Stimulated activated naive B cell treated with anti-CD40 and anti-IgM and Interleukin-4, amounts not matched to agents 10 μg/mL and 1 μg/mL and 100 μg/mL, for 72 hours (primary cell): ENCODE data around the gene ASTN1.

Source experiments
- ATAC-seq, 2 donors: fragments of 150-1000 bp; cut with Tn5 transposase; replicated peaks; 2 replicates each; pipeline ENCODE4 v1.10.0; 2021; ENCODE audit warnings: moderate library complexity in 1 of 2
- DNase-seq: peaks from one replicate; pipeline ENCODE4 v3.0.0; 2021
- H3K27ac Mint-ChIP-seq: one replicate; pipeline ENCODE4 v1.8.0; 2022; ENCODE audit warnings: mild to moderate bottlenecking, mixed read lengths
- H3K27me3 Mint-ChIP-seq, 2 donors: one replicate each; pipeline ENCODE4 v1.8.0; 2022; ENCODE audit warnings: mixed read lengths in 2 of 2
- H3K36me3 Mint-ChIP-seq, 2 donors: one replicate each; pipeline ENCODE4 v1.8.0; 2022; ENCODE audit warnings: mixed read lengths in 2 of 2, mild to moderate bottlenecking in 1 of 2
- H3K4me1 Mint-ChIP-seq, 2 donors: one replicate each; pipeline ENCODE4 v1.8.0; 2022; ENCODE audit warnings: mixed read lengths in 2 of 2, mild to moderate bottlenecking in 1 of 2
- H3K4me3 Mint-ChIP-seq, 2 donors: one replicate each; pipeline ENCODE4 v1.8.0; 2022; ENCODE audit warnings: mild to moderate bottlenecking in 2 of 2, mixed read lengths in 2 of 2, moderate library complexity in 1 of 2
- H3K9me3 Mint-ChIP-seq, 2 donors: one replicate each; pipeline ENCODE4 v1.8.0; 2022; ENCODE audit warnings: mixed read lengths in 2 of 2, mild to moderate bottlenecking in 1 of 2

The ASTN1 gene

GRCh38 chr1:176879784-176880620 lies 284.5 kb downstream of the ASTN1 start:
- no peak for DNase-seq
- Mint-ChIP-seq H3K27ac (no peak overlapping the region), H3K27me3 (peaks cover 0 to 5% of the 10 kb centered on the region in 2 donors), H3K4me3 (no peak overlapping the region), H3K9me3 (no peaks in the 10 kb centered on the region), H3K4me1 (peaks cover 0 to 2% of the 10 kb centered on the region in 2 donors), H3K36me3 (no peaks in the 10 kb centered on the region)
- ATAC-seq = no peak

- peaks cover 0 to 4% of the 10 kb centered on the region in 2 donors for H3K27me3 Mint-ChIP-seq
- H3K36me3 Mint-ChIP-seq = no peaks in the 10 kb centered on the region
- peak in 1 of 2 donors; percentile 11 for ATAC-seq
- DNase-seq = no peak
- H3K27ac Mint-ChIP-seq = no peak overlapping the region
- no peaks in the 10 kb centered on the region for H3K9me3 Mint-ChIP-seq
- H3K4me1 Mint-ChIP-seq = peaks cover 0 to 2% of the 10 kb centered on the region in 2 donors
- no peak overlapping the region for H3K4me3 Mint-ChIP-seq
Measured at GRCh38 chr1:176878750-176879536, 285.6 kb downstream of the ASTN1 start.

- H3K4me1 Mint-ChIP-seq = peaks cover 0 to 2% of the 10 kb centered on the region in 2 donors
- no peaks in the 10 kb centered on the region for H3K9me3 Mint-ChIP-seq
- no peak overlapping the region for H3K27ac Mint-ChIP-seq
- no peak for DNase-seq
- ATAC-seq = no peak
- no peak overlapping the region for H3K4me3 Mint-ChIP-seq
- peaks cover 0 to 7% of the 10 kb centered on the region in 2 donors for H3K27me3 Mint-ChIP-seq
- H3K36me3 Mint-ChIP-seq = no peaks in the 10 kb centered on the region
Measured at GRCh38 chr1:176877557-176877956, 287.0 kb downstream of the ASTN1 start.

GRCh38 chr1:176876966-176877515 lies 287.5 kb downstream of the ASTN1 start:
- peaks cover 0 to 2% of the 10 kb centered on the region in 2 donors for H3K4me1 Mint-ChIP-seq
- H3K4me3 Mint-ChIP-seq = no peak overlapping the region
- ATAC-seq (no peak), DNase-seq (no peak)
- peaks cover 0 to 8% of the 10 kb centered on the region in 2 donors for H3K27me3 Mint-ChIP-seq
- no peaks in the 10 kb centered on the region for H3K36me3 Mint-ChIP-seq
- no peak overlapping the region for H3K27ac Mint-ChIP-seq
- H3K9me3 Mint-ChIP-seq = no peaks in the 10 kb centered on the region

GRCh38 chr1:176869577-176869976 lies 294.9 kb downstream of the ASTN1 start:
- Mint-ChIP-seq H3K4me3 (no peak overlapping the region), H3K9me3 (peaks cover 0 to 3% of the 10 kb centered on the region in 2 donors), H3K36me3 (no peaks in the 10 kb centered on the region), H3K4me1 (no peaks in the 10 kb centered on the region), H3K27ac (no peak overlapping the region), H3K27me3 (peaks cover 13 to 17% of the 10 kb centered on the region in 2 donors)
- DNase-seq (no peak), ATAC-seq (no peak)

GRCh38 chr1:176866011-176866714 lies 298.3 kb downstream of the ASTN1 start:
- Mint-ChIP-seq H3K9me3 (peaks cover 0 to 5% of the 10 kb centered on the region in 2 donors), H3K27me3 (peaks cover 13 to 23% of the 10 kb centered on the region in 2 donors), H3K4me1 (no peaks in the 10 kb centered on the region), H3K36me3 (no peaks in the 10 kb centered on the region), H3K27ac (no peak overlapping the region), H3K4me3 (no peak overlapping the region)
- ATAC-seq (no peak), DNase-seq (no peak)

GRCh38 chr1:176864211-176864610 lies 300.3 kb downstream of the ASTN1 start:
- no peak overlapping the region for H3K27ac Mint-ChIP-seq
- H3K36me3 Mint-ChIP-seq = no peaks in the 10 kb centered on the region
- H3K9me3 Mint-ChIP-seq = peaks cover 0 to 5% of the 10 kb centered on the region in 2 donors
- peaks cover 8 to 20% of the 10 kb centered on the region in 2 donors for H3K27me3 Mint-ChIP-seq
- H3K4me1 Mint-ChIP-seq = no peaks in the 10 kb centered on the region
- ATAC-seq = no peak
- H3K4me3 Mint-ChIP-seq = no peak overlapping the region
- no peak for DNase-seq

GRCh38 chr1:176863613-176864012 lies 300.9 kb downstream of the ASTN1 start:
- Mint-ChIP-seq H3K27me3 (peaks cover 8 to 20% of the 10 kb centered on the region in 2 donors), H3K27ac (no peak overlapping the region), H3K4me1 (no peaks in the 10 kb centered on the region), H3K36me3 (no peaks in the 10 kb centered on the region), H3K4me3 (no peak overlapping the region), H3K9me3 (peaks cover 0 to 5% of the 10 kb centered on the region in 2 donors)
- DNase-seq = no peak
- ATAC-seq = no peak

GRCh38 chr1:176858433-176858916 lies 306.0 kb downstream of the ASTN1 start:
- Mint-ChIP-seq H3K4me3 (no peak overlapping the region), H3K27me3 (peaks cover 14 to 18% of the 10 kb centered on the region in 2 donors), H3K9me3 (no peaks in the 10 kb centered on the region), H3K27ac (no peak overlapping the region), H3K36me3 (no peaks in the 10 kb centered on the region), H3K4me1 (no peaks in the 10 kb centered on the region)
- no peak for DNase-seq
- ATAC-seq = no peak

GRCh38 chr1:176857632-176858031 lies 306.9 kb downstream of the ASTN1 start:
- ATAC-seq (no peak), DNase-seq (no peak)
- H3K27me3 Mint-ChIP-seq = peaks cover 14 to 20% of the 10 kb centered on the region in 2 donors
- H3K27ac Mint-ChIP-seq = no peak overlapping the region
- H3K4me1 Mint-ChIP-seq = no peaks in the 10 kb centered on the region
- H3K9me3 Mint-ChIP-seq = no peaks in the 10 kb centered on the region
- no peaks in the 10 kb centered on the region for H3K36me3 Mint-ChIP-seq
- no peak overlapping the region for H3K4me3 Mint-ChIP-seq

- DNase-seq (no peak), ATAC-seq (no peak)
- H3K4me1 Mint-ChIP-seq = no peaks in the 10 kb centered on the region
- no peak overlapping the region for H3K27ac Mint-ChIP-seq
- H3K9me3 Mint-ChIP-seq = no peaks in the 10 kb centered on the region
- peaks cover 10 to 17% of the 10 kb centered on the region in 2 donors for H3K27me3 Mint-ChIP-seq
- H3K36me3 Mint-ChIP-seq = no peaks in the 10 kb centered on the region
- H3K4me3 Mint-ChIP-seq = no peak overlapping the region
Measured at GRCh38 chr1:176854758-176855745, 309.5 kb downstream of the ASTN1 start.

- Mint-ChIP-seq H3K4me1 (no peaks in the 10 kb centered on the region), H3K27me3 (peaks cover 10 to 17% of the 10 kb centered on the region in 2 donors), H3K36me3 (no peaks in the 10 kb centered on the region), H3K9me3 (no peaks in the 10 kb centered on the region), H3K27ac (no peak overlapping the region), H3K4me3 (no peak overlapping the region)
- ATAC-seq (no peak), DNase-seq (no peak)
Measured at GRCh38 chr1:176854121-176854520, 310.4 kb downstream of the ASTN1 start.

- Mint-ChIP-seq H3K4me3 (no peak overlapping the region), H3K9me3 (no peaks in the 10 kb centered on the region), H3K4me1 (no peaks in the 10 kb centered on the region), H3K27ac (no peak overlapping the region), H3K36me3 (no peaks in the 10 kb centered on the region), H3K27me3 (peaks cover 10 to 17% of the 10 kb centered on the region in 2 donors)
- no peak for DNase-seq
- no peak for ATAC-seq
Measured at GRCh38 chr1:176853503-176853902, 311.0 kb downstream of the ASTN1 start.
